Nephron (organoid): Measurements from ENCODE around the gene MUC6.

Experiments used
- H3K27ac Mint-ChIP-seq, 3 experiments: 2 replicates each; pipeline ENCODE4 v1.8.0; 2020; ENCODE audit warnings: mixed read lengths in 3 of 3, mild to moderate bottlenecking in 2 of 3, moderate library complexity in 1 of 3
- H3K27me3 Mint-ChIP-seq: 2 replicates; pipeline ENCODE4 v1.8.0; 2021; ENCODE audit warnings: low read depth, mild to moderate bottlenecking, moderate library complexity, mixed read lengths
- H3K36me3 Mint-ChIP-seq: 2 replicates; pipeline ENCODE4 v1.8.0; 2020; ENCODE audit warnings: low read depth, mixed read lengths
- H3K4me1 Mint-ChIP-seq: 2 replicates; pipeline ENCODE4 v1.8.0; 2020; ENCODE audit warnings: mixed read lengths
- H3K4me3 Mint-ChIP-seq, 3 experiments: 2 replicates each; pipeline ENCODE4 v1.8.0; 2020; ENCODE audit warnings: mild to moderate bottlenecking in 3 of 3, mixed read lengths in 3 of 3, moderate library complexity in 2 of 3
- H3K9me3 Mint-ChIP-seq: 2 replicates; pipeline ENCODE4 v1.8.0; 2020; ENCODE audit warnings: mixed read lengths
- TF ChIP-seq, protein P1 (sequence below), 3 experiments: fragments of 200-600 bp; sonication (generic); IDR thresholded peaks; one replicate each; pipeline ENCODE4 v1.5.0; 2021; ENCODE audit warnings: antibody characterized with exemption in 3 of 3; ENCODE audit not compliant: unreplicated experiment in 3 of 3

Gene MUC6

DNA sequence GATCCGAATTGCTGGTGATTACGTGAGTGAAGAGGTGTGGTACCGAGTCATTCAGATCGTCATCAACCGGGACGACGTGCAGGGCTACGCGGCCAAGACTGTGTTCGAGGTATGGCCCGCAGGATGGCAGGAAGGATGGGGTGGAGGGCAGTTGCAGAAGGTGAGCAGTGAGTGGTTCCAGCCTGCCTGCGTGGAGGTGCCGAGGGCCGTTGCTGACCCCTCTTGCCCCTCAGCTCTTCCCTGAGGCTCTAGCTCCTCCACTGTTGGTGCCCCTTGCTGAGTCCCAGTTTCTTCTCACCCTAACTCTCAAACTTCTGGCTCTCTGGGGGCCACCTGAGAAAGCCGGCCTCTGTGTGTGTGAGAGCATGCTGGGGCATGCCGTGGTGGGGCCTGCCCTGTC, 43.9 kb downstream of the MUC6 start:
- Mint-ChIP-seq H3K9me3 (no peaks in the 10 kb centered on the region), H3K27me3 (no peaks in the 10 kb centered on the region), H3K4me3 (no peak overlapping the region), H3K4me1 (peaks cover 19% of the 10 kb centered on the region), H3K36me3 (peaks cover 35% of the 10 kb centered on the region), H3K27ac (no peak overlapping the region)
- TF ChIP-seq, protein P1, sequence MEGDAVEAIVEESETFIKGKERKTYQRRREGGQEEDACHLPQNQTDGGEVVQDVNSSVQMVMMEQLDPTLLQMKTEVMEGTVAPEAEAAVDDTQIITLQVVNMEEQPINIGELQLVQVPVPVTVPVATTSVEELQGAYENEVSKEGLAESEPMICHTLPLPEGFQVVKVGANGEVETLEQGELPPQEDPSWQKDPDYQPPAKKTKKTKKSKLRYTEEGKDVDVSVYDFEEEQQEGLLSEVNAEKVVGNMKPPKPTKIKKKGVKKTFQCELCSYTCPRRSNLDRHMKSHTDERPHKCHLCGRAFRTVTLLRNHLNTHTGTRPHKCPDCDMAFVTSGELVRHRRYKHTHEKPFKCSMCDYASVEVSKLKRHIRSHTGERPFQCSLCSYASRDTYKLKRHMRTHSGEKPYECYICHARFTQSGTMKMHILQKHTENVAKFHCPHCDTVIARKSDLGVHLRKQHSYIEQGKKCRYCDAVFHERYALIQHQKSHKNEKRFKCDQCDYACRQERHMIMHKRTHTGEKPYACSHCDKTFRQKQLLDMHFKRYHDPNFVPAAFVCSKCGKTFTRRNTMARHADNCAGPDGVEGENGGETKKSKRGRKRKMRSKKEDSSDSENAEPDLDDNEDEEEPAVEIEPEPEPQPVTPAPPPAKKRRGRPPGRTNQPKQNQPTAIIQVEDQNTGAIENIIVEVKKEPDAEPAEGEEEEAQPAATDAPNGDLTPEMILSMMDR (IDR thresholded peaks at IDR 0.05; ENCODE audit: unreplicated experiment in 3 of 3): no peak

DNA sequence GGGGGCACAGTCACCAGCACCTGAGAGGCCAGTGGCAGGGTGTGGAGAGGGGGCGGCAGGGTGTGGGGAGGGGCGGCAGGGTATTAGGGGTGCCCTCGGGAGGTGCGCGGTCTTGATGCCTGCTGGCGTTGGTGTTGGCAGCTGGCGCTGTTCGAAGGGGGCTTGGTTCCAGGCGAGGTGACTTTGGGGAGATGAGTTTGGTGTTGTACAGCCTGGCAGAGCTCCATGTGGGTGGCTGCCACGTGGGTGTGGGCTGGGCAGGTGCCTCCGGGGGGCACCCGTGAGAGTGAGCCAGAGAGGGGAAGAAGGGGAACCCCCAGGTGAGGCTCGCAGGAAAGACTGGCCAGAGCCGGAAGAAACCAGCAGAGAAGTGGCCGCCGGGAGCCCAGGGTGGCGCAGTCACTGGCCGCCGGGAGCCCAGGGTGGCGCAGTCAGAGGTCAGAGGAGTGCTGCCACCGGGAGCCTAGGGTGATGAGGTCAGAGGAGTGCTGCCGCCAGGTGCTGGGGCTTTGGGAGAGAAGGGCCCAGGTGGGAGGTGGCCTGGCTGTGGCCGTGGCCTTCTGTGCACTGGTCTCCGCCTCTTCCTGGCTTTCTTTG, 44.7 kb downstream of the MUC6 start:
- TF ChIP-seq, protein P1 (IDR thresholded peaks at IDR 0.05; ENCODE audit: unreplicated experiment in 3 of 3): no peak
- Mint-ChIP-seq H3K27ac (no peak overlapping the region), H3K9me3 (no peaks in the 10 kb centered on the region), H3K27me3 (no peaks in the 10 kb centered on the region), H3K4me1 (peaks cover 17% of the 10 kb centered on the region), H3K4me3 (no peak overlapping the region), H3K36me3 (peaks cover 35% of the 10 kb centered on the region)

DNA sequence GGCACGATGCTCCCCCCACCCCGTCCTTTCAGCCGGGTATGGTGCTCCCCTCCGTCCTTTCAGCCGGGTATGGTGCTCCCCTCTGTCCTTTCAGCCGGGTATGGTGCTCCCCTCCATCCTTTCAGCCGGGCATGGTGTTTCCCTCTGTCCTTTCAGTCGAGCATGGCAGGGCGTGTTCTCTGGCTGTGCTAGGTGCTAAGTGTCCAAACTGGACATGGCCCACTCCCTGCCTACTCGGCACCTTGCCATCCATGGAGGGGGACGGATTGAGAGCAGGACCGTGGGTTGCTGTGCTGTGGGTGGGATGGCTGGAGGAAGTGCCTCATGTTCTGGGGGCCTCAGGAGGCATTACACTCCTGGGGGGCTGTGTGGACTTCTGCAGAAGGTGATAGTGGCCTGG, 45.5 kb downstream of the MUC6 start:
- Mint-ChIP-seq H3K9me3 (no peaks in the 10 kb centered on the region), H3K36me3 (peaks cover 33% of the 10 kb centered on the region), H3K4me1 (peaks cover 10% of the 10 kb centered on the region)

DNA sequence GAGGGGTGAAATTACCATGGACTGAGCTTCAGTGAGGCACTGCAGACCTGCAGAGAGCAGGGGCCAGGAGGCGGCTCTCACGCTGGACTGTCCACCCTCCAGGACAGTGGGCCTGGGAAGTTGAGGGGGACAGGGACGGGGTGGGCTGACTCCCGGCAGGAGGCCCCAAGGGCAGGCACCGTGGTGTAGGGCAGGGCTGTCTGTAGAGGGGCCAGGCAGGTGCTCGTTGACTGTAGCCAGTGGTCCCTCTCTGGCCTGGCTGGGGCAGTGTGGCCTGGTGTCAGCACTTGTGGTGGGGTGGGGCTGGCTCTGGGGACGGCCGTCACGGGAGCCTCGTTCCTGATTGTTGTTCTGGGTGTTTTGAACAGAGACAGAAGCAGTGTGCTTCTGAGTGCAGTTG, 46.4 kb downstream of the MUC6 start:
- H3K27ac Mint-ChIP-seq: no peak overlapping the region
- H3K36me3 Mint-ChIP-seq: peaks cover 33% of the 10 kb centered on the region
- H3K27me3 Mint-ChIP-seq: no peaks in the 10 kb centered on the region
- no peaks in the 10 kb centered on the region for H3K9me3 Mint-ChIP-seq
- H3K4me3 Mint-ChIP-seq: no peak overlapping the region
- TF ChIP-seq, protein P1 (IDR thresholded peaks at IDR 0.05; ENCODE audit: unreplicated experiment in 3 of 3): no peak
- H3K4me1 Mint-ChIP-seq: peaks cover 3% of the 10 kb centered on the region

More for the DNA sequence above, 45.5 kb downstream of the MUC6 start:
- Mint-ChIP-seq H3K27ac (no peak overlapping the region), H3K4me3 (no peak overlapping the region), H3K27me3 (no peaks in the 10 kb centered on the region)
- TF ChIP-seq, protein P1 (IDR thresholded peaks at IDR 0.05; ENCODE audit: unreplicated experiment in 3 of 3): no peak

DNA sequence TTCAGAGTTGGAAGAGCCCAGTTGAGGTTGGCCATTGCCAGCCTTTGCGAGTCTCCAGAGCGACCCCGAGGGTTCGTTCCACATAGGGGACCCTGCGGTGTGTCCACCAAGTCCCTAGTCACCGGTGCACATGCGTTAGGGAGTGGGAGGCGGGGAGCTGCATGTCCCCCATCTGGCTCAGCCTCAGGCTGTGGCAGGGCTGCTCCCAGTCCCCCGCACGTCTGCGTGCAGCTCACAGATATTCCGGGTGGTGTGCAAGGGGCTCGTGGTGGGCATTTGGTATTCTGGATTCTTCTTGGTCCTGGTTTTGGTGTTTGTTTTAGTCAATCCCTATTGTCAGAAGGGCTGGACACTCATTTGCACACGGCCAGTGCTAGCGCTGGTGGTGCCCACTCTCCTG, 48.8 kb downstream of the MUC6 start:
- Mint-ChIP-seq H3K9me3 (no peaks in the 10 kb centered on the region), H3K36me3 (peaks cover 44% of the 10 kb centered on the region), H3K4me3 (no peak overlapping the region), H3K27me3 (no peaks in the 10 kb centered on the region), H3K27ac (no peak overlapping the region), H3K4me1 (no peaks in the 10 kb centered on the region)
- TF ChIP-seq, protein P1 (IDR thresholded peaks at IDR 0.05; ENCODE audit: unreplicated experiment in 3 of 3): no peak

DNA sequence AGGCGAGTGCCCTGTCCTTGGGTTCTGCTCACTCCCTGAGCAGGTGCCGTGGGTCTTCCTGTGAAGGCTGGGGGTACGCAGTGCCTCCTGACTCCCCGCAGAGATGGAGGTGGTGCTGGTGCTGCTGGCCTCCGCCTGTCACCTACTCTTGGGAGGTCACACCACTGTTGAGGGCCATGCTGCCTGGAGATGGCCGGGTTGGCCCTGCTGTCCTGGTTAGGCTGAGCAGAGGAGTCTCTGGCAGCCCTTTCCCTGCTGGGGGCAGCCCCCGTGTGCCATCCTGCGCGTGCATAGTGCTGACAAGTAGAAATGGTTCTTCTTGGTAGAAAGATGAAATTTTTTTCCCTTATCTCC, 49.6 kb downstream of the MUC6 start:
- Mint-ChIP-seq H3K4me1 (no peaks in the 10 kb centered on the region), H3K27me3 (no peaks in the 10 kb centered on the region), H3K36me3 (peaks cover 45% of the 10 kb centered on the region), H3K9me3 (no peaks in the 10 kb centered on the region), H3K27ac (no peak overlapping the region), H3K4me3 (no peak overlapping the region)
- TF ChIP-seq, protein P1 (IDR thresholded peaks at IDR 0.05; ENCODE audit: unreplicated experiment in 3 of 3): no peak
